SH-SY5Y (cell line): ENCODE data around the gene UCP1.

Experiments used
- GATA2 ChIP-seq: IDR thresholded peaks from 2 replicates; pipeline ENCODE4 v1.6.1; 2011; ENCODE audit warnings: mild to moderate bottlenecking, low read depth, low read length
- GATA3 ChIP-seq: IDR thresholded peaks from 2 replicates; pipeline ENCODE4 v1.6.1; 2011; ENCODE audit warnings: low read depth, mild to moderate bottlenecking, low read length, moderate library complexity

GRCh38 chr4:140571620-140572019, 2.9 kb upstream of the UCP1 start:
- no peak for TF ChIP-seq GATA2
- no peak for TF ChIP-seq GATA3
